GM12878 (cell line): ENCODE results near the gene HOXD10. TPM values are rescaled to one million over a fixed set of nuclear protein-coding genes. Genes with fewer than 3 reads are reported as not detected.

ENCODE experiments used
- ATAC-seq: fragments of 200-7000 bp; cut with Tn5 transposase; 3 replicates; pipeline ENCODE4 v1.9.1; 2020; ENCODE audit warnings: mild to moderate bottlenecking, moderate library complexity
- BruUV-seq: library from RNA; stranded (reverse); fragments of 400-500 nt; replicated peaks from 2 replicates; lab custom pipeline; 2021; lab: Mats Ljungman, UMichigan
- CTCF ChIA-PET: fragments of 300-600 bp; sonication (Branson Sonifier 250); formaldehyde crosslinking; extraction: SDS; loops from one replicate; lab custom pipeline; 2021; ENCODE audit warnings: inconsistent platforms; lab: Yijun Ruan, JAX
- POLR2A ChIA-PET: fragments of 350-600 bp; formaldehyde crosslinking; extraction: SDS; loops from one replicate; lab custom pipeline; 2021; ENCODE audit warnings: inconsistent platforms; lab: Charles Lee
- RAD21 ChIA-PET: fragments of 300-600 bp; sonication (Branson Sonifier 250); formaldehyde crosslinking; loops from one replicate; lab custom pipeline; 2023; ENCODE audit warnings: antibody characterized with exemption; ENCODE audit not compliant: unreplicated experiment; lab: Charles Lee
- SMC1A ChIA-PET: fragments of 300-600 bp; sonication (Branson Sonifier 250); formaldehyde crosslinking; loops from one replicate; lab custom pipeline; 2023; ENCODE audit not compliant: unreplicated experiment, uncharacterized antibody; lab: Charles Lee
- DNase-seq: peaks from one replicate; pipeline ENCODE4 v3.0.0-alpha.2; 2011; ENCODE audit warnings: low read depth, low spot score
- FAIRE-seq: peaks from 3 replicates; lab custom pipeline; 2011; peaks lifted over from hg19 to GRCh38; lab: Jason Lieb, UNC
- H2AFZ ChIP-seq: 2 replicates; pipeline ENCODE4 v1.6.0; 2011; ENCODE audit warnings: low read depth, low read length, control low read depth; ENCODE audit not compliant: control insufficient read depth
- H3K27ac ChIP-seq: 2 replicates; pipeline ENCODE4 v1.5.1; 2011; ENCODE audit warnings: control low read depth; ENCODE audit not compliant: control insufficient read depth, insufficient read depth
- H3K27me3 ChIP-seq, 2 experiments: replicated peaks in 1 of 2; 2 replicates each; pipeline versions ENCODE4 v1.6.0 to v1.6.1; 2011; ENCODE audit warnings: low read length in 1 of 2; ENCODE audit not compliant: control insufficient read depth in 2 of 2, insufficient read depth in 2 of 2
- H3K36me3 ChIP-seq, 2 experiments: 2 replicates each; pipeline ENCODE4 v1.5.1; 2011; ENCODE audit warnings: low read length in 1 of 2; ENCODE audit not compliant: control insufficient read depth in 2 of 2, insufficient read depth in 2 of 2
- H3K4me1 ChIP-seq: 2 replicates; pipeline ENCODE4 v1.6.1; 2011; ENCODE audit warnings: mild to moderate bottlenecking, low read length, moderate library complexity, mixed read lengths; ENCODE audit not compliant: control insufficient read depth, insufficient read depth
- H3K4me2 ChIP-seq: 2 replicates; pipeline ENCODE4 v1.6.0; 2011; ENCODE audit warnings: control low read depth; ENCODE audit not compliant: control insufficient read depth, insufficient read depth
- H3K4me3 ChIP-seq: fragments of 200-600 bp; sonication (generic); 2 replicates; pipeline ENCODE4 v1.5.1; 2016
- H3K79me2 ChIP-seq: 2 replicates; pipeline ENCODE4 v1.6.0; 2011; ENCODE audit warnings: low read length; ENCODE audit not compliant: control insufficient read depth, insufficient read depth
- H3K9ac ChIP-seq: 2 replicates; pipeline ENCODE4 v1.8.0; 2011; ENCODE audit warnings: low read length, control low read depth, mixed read lengths; ENCODE audit not compliant: control insufficient read depth, insufficient read depth
- H3K9me3 ChIP-seq: replicated peaks from 3 replicates; pipeline ENCODE4 v1.5.1; 2011; ENCODE audit warnings: mild to moderate bottlenecking, low read length; ENCODE audit not compliant: control insufficient read depth, insufficient read depth
- H4K20me1 ChIP-seq: 2 replicates; pipeline ENCODE4 v1.6.0; 2011; ENCODE audit not compliant: control insufficient read depth, insufficient read depth
- CHD2 ChIP-seq: IDR thresholded peaks from 2 replicates; pipeline ENCODE4 v1.6.1; 2011; ENCODE audit warnings: low read depth, low read length, improper control_type of control experiment, borderline replicate concordance
- CREM ChIP-seq: IDR thresholded peaks from 2 replicates; pipeline ENCODE4 v1.6.1; 2014; ENCODE audit warnings: antibody characterized with exemption, low read depth
- RUNX3 ChIP-seq: IDR thresholded peaks from 2 replicates; pipeline ENCODE4 v1.6.1; 2012; ENCODE audit warnings: low read length, inconsistent platforms
- TBL1XR1 ChIP-seq: IDR thresholded peaks from 2 replicates; pipeline ENCODE4 v1.6.1; 2012; ENCODE audit warnings: low read depth, low read length, improper control_type of control experiment
- WRNIP1 ChIP-seq: IDR thresholded peaks from 2 replicates; pipeline ENCODE4 v1.6.1; 2011; ENCODE audit warnings: low read depth, low read length, improper control_type of control experiment, borderline replicate concordance
- WGBS: methylation state at CpG from one replicate; pipeline ENCODE4 v1.1.6; 2016; ENCODE audit warnings: low lambda C conversion rate; ENCODE audit not compliant: insufficient replicate concordance, insufficient coverage; ENCODE audit errors: missing lambda C conversion rate; 5-methylcytosine and 5-hydroxymethylcytosine counted together
- in situ Hi-C: fragments of 300-500 bp; cut with MboI; formaldehyde crosslinking; loops from 9 replicates; pipeline ENCODE4 v1.14.3; 2018; ENCODE audit warnings: mixed read lengths
- intact Hi-C: fragments of 100-400 bp; cut with micrococcal nuclease; formaldehyde crosslinking; loops from one replicate; pipeline ENCODE4 v1.14.2; 2022; ENCODE audit not compliant: unreplicated experiment
- polyA plus RNA-seq, 11 experiments: library from polyadenylated mRNA; depleted of rRNA in 4 of 11; unstranded in 6 of 11; stranded (reverse) in 5 of 11; fragments of >200 nt; fragmentation: Nextera tagmentation in 4 of 11; fragmentation: Illumina TruSeq in 1 of 11; extraction: Ambion mirVana in 4 of 11; extraction: Trizol in 1 of 11; gene quantifications; 1 replicate in 1 of 11; 2 replicates in 10 of 11; pipeline versions ENCODE4 v1.2.1 to v1.2.3, GENCODE V29; 2011 to 2016; ENCODE audit warnings: inconsistent platforms in 2 of 11, missing spikeins in 2 of 11, low read depth in 1 of 11
- total RNA-seq, 4 experiments: library from RNA; depleted of rRNA in 3 of 4; stranded (reverse); fragments of >200 nt in 3 of 4; fragmentation: Illumina TruSeq in 1 of 4; extraction: Trizol in 1 of 4; gene quantifications; 2 replicates each; pipeline versions ENCODE4 v1.2.1 to v1.2.3, GENCODE V29; 2013 to 2021
- TF ChIP-seq, protein P1 (sequence below): fragments of 150-350 bp; IDR thresholded peaks from 2 replicates; pipeline ENCODE4 v1.6.1; 2016; ENCODE audit warnings: low read depth, low read length

The HOXD10 gene
- total and polyA plus RNA-seq, 10 of the 15 experiments (the other 5 are each of a cell fraction or from before 2014, with no cell fraction given) = not detected

DNA sequence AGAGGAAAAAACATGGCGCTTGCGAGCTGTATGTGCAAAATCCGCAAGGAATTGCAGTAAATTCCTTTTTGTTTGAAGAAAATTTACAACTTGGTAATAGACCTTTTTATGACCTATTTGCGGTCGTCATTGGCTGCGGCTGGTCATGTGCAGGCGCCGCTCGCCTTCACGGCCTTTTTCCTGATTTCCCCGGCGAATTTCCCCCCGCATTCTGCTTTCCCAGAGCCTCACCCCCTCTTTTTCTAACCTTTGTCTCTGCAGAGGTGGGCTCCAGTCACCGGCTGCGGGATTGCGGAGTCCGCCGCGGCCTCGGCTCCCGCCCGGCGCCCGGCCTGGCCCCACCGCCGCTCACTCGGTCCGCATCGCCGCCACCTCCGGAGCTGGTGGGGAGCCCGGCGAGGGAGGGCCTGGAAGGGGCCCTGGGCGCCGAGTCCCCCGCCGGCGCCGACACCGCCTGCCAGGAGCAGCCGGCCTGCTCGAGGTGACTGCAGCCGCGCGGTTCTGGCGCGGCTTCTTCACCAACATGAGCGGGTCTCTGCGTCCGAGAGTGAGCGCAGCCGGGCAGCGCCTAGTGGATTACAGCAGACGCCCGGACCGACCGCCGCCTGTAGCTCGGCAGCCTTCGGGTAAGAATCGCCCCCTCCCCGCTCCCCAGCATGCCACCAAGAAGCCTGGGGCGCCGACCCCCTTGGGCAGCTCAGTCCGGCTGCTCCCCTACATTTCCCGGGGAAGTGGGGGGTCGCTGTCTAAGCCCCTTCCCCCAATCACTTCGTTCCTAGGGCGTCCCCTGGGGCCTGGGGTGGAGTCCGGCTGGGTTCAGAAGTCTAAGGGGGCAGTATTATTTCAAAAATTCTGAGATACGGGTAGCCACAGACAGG is 20.0 kb downstream of the HOXD10 start (continued):
- TF ChIP-seq CREM (no peak), TBL1XR1 (no peak), WRNIP1 (no peak)
- TF ChIP-seq, protein P1, sequence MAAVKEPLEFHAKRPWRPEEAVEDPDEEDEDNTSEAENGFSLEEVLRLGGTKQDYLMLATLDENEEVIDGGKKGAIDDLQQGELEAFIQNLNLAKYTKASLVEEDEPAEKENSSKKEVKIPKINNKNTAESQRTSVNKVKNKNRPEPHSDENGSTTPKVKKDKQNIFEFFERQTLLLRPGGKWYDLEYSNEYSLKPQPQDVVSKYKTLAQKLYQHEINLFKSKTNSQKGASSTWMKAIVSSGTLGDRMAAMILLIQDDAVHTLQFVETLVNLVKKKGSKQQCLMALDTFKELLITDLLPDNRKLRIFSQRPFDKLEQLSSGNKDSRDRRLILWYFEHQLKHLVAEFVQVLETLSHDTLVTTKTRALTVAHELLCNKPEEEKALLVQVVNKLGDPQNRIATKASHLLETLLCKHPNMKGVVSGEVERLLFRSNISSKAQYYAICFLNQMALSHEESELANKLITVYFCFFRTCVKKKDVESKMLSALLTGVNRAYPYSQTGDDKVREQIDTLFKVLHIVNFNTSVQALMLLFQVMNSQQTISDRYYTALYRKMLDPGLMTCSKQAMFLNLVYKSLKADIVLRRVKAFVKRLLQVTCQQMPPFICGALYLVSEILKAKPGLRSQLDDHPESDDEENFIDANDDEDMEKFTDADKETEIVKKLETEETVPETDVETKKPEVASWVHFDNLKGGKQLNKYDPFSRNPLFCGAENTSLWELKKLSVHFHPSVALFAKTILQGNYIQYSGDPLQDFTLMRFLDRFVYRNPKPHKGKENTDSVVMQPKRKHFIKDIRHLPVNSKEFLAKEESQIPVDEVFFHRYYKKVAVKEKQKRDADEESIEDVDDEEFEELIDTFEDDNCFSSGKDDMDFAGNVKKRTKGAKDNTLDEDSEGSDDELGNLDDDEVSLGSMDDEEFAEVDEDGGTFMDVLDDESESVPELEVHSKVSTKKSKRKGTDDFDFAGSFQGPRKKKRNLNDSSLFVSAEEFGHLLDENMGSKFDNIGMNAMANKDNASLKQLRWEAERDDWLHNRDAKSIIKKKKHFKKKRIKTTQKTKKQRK = no peak

DNA sequence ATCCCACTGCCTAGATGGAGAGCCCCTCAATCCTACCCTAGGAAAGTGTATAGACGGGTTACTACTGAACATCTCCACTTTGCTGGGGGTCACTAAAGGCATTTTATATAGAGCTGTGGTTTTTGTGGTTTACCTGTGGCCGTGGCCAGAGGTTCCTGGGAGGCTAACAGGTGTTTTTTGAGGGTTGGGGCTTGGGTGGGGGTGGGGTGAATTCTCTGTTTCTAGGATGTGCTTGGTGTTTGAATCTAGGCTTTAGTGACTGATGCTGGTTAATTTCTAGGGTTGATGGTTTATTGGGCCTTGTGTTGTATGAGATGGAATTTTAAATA is 20.6 kb downstream of the HOXD10 start:
- in situ Hi-C loops = loop anchor here (25.0 kb wide), 1 partner anchor 1200 kb away; no protein-coding TSS in a partner anchor
- no peak overlapping the region for H3K9ac ChIP-seq

More for the DNA sequence above, 20.6 kb downstream of the HOXD10 start:
- no peak for ATAC-seq
- peaks cover 5 to 16% of the 10 kb centered on the region in 2 experiments for H3K27me3 ChIP-seq
- H3K9me3 ChIP-seq = no peaks in the 10 kb centered on the region; the same call in 2 of the 3 replicates
- ChIA-PET POLR2A (no interaction called here), SMC1A (interaction anchor here (1.0 to 5.3 kb wide), 2 partner anchors 317 to 416 kb away, joined by 3 to 58 read pairs; no protein-coding TSS in a partner anchor), CTCF (interaction anchor here (0.9 kb wide), 2 partner anchors 318 to 417 kb away, joined by 3 to 4 read pairs; no protein-coding TSS in a partner anchor)
- no peak overlapping the region for H2AFZ ChIP-seq
- H3K27ac ChIP-seq = no peak overlapping the region
- no TSS peak for BruUV-seq
- H3K4me2 ChIP-seq = no peak overlapping the region
- intact Hi-C loops = no loop called here
- no peaks in the 10 kb centered on the region for H3K79me2 ChIP-seq
- H3K36me3 ChIP-seq = no peaks in the 10 kb centered on the region
- no peaks in the 10 kb centered on the region for H3K4me1 ChIP-seq
- no peak for DNase-seq
- TF ChIP-seq CHD2 = no peak
- 0 out of 2 replicates have a peak, but pooled peaks have one; percentile 15 for TF ChIP-seq RUNX3
- TF ChIP-seq, all 136 proteins: peak for 1
- H4K20me1 ChIP-seq = no peaks in the 10 kb centered on the region
- H3K4me3 ChIP-seq = no peak overlapping the region
- RAD21 ChIA-PET = interaction anchor here (2.3 kb wide), 1 partner anchor 417 kb away, joined by 11 read pairs; no protein-coding TSS in a partner anchor
- 0% methylated on average over 2 of the region's 2 CpGs for WGBS
- FAIRE-seq = no peak
